ENCODE results near the gene SH3BP5L.

DNA sequence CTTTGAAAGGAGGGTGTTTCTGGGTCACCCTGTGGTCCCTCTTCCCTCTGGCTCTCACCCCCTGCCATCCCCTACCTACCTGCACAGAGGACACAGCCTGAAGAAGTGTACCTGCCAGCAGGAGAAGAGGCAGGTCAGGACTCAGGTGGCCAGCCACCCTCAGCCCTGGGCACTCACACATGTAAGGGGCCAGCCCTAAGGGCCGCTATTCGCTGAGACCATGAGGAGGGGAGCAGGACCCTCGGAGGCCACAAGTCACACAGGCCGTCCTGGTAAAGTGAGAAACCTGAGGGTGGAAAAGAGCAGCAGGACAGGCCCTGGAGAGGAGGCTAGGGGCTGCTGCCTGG, 32.0 kb upstream of the SH3BP5L start:
- TF ChIP-seq, protein P1, sequence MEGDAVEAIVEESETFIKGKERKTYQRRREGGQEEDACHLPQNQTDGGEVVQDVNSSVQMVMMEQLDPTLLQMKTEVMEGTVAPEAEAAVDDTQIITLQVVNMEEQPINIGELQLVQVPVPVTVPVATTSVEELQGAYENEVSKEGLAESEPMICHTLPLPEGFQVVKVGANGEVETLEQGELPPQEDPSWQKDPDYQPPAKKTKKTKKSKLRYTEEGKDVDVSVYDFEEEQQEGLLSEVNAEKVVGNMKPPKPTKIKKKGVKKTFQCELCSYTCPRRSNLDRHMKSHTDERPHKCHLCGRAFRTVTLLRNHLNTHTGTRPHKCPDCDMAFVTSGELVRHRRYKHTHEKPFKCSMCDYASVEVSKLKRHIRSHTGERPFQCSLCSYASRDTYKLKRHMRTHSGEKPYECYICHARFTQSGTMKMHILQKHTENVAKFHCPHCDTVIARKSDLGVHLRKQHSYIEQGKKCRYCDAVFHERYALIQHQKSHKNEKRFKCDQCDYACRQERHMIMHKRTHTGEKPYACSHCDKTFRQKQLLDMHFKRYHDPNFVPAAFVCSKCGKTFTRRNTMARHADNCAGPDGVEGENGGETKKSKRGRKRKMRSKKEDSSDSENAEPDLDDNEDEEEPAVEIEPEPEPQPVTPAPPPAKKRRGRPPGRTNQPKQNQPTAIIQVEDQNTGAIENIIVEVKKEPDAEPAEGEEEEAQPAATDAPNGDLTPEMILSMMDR (IDR thresholded peaks at IDR 0.05) = no peak
- no peak for TF ChIP-seq POLR2A (IDR thresholded peaks at IDR 0.05)

Data from testis (tissue), 2 donors.